Mammary epithelial cell (primary cell): ENCODE measurements around the gene SMOC1.

ENCODE experiments used
- EZH2 ChIP-seq: IDR thresholded peaks from 2 replicates; pipeline ENCODE4 v1.6.1; 2012; ENCODE audit warnings: low read length, inconsistent platforms, borderline replicate concordance
- TF ChIP-seq, protein P1 (sequence below), 2 donors: IDR thresholded peaks in 1 of 2; conservative IDR thresholded peaks in 1 of 2; 2 replicates each; pipeline ENCODE4 v1.5.1; 2011 to 2012; ENCODE audit warnings: inconsistent platforms in 2 of 2, low read length in 2 of 2, mild to moderate bottlenecking in 2 of 2, control low read depth in 1 of 2, low read depth in 1 of 2; ENCODE audit not compliant: insufficient read depth in 1 of 2; ENCODE audit errors: extremely low read depth in 1 of 2

- TF ChIP-seq EZH2: no peak
- TF ChIP-seq, protein P1, sequence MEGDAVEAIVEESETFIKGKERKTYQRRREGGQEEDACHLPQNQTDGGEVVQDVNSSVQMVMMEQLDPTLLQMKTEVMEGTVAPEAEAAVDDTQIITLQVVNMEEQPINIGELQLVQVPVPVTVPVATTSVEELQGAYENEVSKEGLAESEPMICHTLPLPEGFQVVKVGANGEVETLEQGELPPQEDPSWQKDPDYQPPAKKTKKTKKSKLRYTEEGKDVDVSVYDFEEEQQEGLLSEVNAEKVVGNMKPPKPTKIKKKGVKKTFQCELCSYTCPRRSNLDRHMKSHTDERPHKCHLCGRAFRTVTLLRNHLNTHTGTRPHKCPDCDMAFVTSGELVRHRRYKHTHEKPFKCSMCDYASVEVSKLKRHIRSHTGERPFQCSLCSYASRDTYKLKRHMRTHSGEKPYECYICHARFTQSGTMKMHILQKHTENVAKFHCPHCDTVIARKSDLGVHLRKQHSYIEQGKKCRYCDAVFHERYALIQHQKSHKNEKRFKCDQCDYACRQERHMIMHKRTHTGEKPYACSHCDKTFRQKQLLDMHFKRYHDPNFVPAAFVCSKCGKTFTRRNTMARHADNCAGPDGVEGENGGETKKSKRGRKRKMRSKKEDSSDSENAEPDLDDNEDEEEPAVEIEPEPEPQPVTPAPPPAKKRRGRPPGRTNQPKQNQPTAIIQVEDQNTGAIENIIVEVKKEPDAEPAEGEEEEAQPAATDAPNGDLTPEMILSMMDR (conservative IDR thresholded peaks at IDR 0.05 in 1 of 2, IDR thresholded peaks at IDR 0.05 in 1 of 2; ENCODE audit: extremely low read depth in 1 of 2, insufficient read depth in 1 of 2, low read depth in 1 of 2, low read length in 2 of 2): no peak
These were observed 153.2 kb downstream of the SMOC1 start for GRCh38 chr14:70032447-70032846.
